Measurements from ENCODE around the gene SNRPD2. TPM values are rescaled to one million over a fixed set of nuclear protein-coding genes. Genes with fewer than 3 reads are reported as not detected.

Gene SNRPD2
- total RNA-seq, 3 donors from 2014 or later (not counting 1 experiment from before 2014, with no cell fraction given): 212 to 252 (median 241) TPM

DNA sequence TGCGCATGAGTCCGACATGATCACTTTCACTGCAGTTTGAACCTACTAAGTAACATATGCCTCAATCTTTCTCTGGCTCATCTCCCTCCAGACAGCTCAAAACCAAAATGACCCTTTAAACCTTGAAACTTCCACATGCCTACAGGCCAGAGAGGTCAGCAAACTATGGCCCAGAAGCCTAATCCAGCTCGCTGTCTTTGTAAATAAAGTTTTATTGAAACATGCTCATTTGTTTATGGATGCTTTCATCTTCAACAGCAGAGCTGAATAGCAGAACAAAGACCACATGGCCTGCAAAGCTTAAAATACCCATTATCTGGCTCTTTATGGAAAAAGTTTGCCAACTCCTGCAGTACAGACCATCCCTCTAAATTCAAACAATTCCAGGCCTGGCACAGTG, 23.4 kb upstream of the SNRPD2 start:
- no peaks in the 10 kb centered on the region for H3K36me3 Mint-ChIP-seq
- peak overlapping the region in 1 of 2 donors; percentile 93 for H3K27ac Mint-ChIP-seq
- TF ChIP-seq CTCF (IDR thresholded peaks at IDR 0.05): no peak
- peaks cover 16% of the 10 kb centered on the region for H3K36me3 ChIP-seq (ENCODE audit: control insufficient read depth, insufficient read depth, low read length)
- intact Hi-C loops (cut with micrococcal nuclease): no loop called here
- no peaks in the 10 kb centered on the region for H3K9me3 ChIP-seq (ENCODE audit: control insufficient read depth, insufficient read depth, low read length)
- H3K4me1 ChIP-seq (ENCODE audit: control insufficient read depth, insufficient read depth, low read length): peaks cover 18% of the 10 kb centered on the region
- no peaks in the 10 kb centered on the region for H3K27me3 ChIP-seq (ENCODE audit: control insufficient read depth, insufficient read depth, low read length)
- H3K27me3 Mint-ChIP-seq (ENCODE audit: low read depth in 2 of 2): no peaks in the 10 kb centered on the region
- DNase-seq (no peak), ATAC-seq (no peak)
- 91% methylated on average over 3 of the region's 3 CpGs for WGBS (ENCODE audit: insufficient coverage)
- H3K27ac ChIP-seq (ENCODE audit: low read length): no peak overlapping the region
- H3K4me3 ChIP-seq (ENCODE audit: low read length): no peak overlapping the region
- peak overlapping the region; percentile 8 for H3K4me3 Mint-ChIP-seq
- H3K4me1 Mint-ChIP-seq: peaks cover 25 to 40% of the 10 kb centered on the region in 2 donors
- H3K9me3 Mint-ChIP-seq: no peaks in the 10 kb centered on the region

DNA sequence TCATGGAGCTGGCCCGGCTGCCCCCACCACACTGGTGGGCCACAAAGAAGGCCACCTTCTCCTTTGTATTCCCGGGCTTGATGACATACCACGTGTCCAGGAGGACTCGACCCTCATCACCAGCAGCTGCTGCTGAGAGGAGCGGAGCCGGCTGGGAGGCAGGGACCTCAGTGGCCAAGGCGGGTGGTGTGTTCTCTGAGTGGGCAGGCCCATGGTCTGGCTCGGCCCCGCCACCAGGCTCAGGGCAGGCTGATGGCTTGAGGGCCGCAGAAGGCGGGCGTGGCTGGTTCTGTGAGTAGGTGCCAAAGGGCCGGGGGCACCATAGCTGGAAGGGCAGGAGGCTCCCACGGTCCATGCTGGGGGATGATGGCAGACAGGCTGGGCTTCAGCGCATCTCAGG, 21.4 kb upstream of the SNRPD2 start:
- 98% methylated on average over 15 of the region's 15 CpGs for WGBS (ENCODE audit: insufficient coverage)
- intact Hi-C loops (cut with micrococcal nuclease): no loop called here
- Histone ChIP-seq H3K4me1 (ENCODE audit: control insufficient read depth, insufficient read depth, low read length) (peaks cover 14% of the 10 kb centered on the region), H3K27ac (ENCODE audit: low read length) (no peak overlapping the region), H3K27me3 (ENCODE audit: control insufficient read depth, insufficient read depth, low read length) (no peaks in the 10 kb centered on the region), H3K4me3 (ENCODE audit: low read length) (no peak overlapping the region), H3K9me3 (ENCODE audit: control insufficient read depth, insufficient read depth, low read length) (no peaks in the 10 kb centered on the region), H3K36me3 (ENCODE audit: control insufficient read depth, insufficient read depth, low read length) (peaks cover 14% of the 10 kb centered on the region)
- ATAC-seq: no peak
- Mint-ChIP-seq H3K27ac (no peak overlapping the region), H3K9me3 (no peaks in the 10 kb centered on the region), H3K36me3 (no peaks in the 10 kb centered on the region), H3K4me1 (peaks cover 24 to 40% of the 10 kb centered on the region in 2 donors), H3K27me3 (ENCODE audit: low read depth in 2 of 2) (no peaks in the 10 kb centered on the region), H3K4me3 (no peak overlapping the region)
- TF ChIP-seq CTCF (IDR thresholded peaks at IDR 0.05): no peak
- DNase-seq: no peak

DNA sequence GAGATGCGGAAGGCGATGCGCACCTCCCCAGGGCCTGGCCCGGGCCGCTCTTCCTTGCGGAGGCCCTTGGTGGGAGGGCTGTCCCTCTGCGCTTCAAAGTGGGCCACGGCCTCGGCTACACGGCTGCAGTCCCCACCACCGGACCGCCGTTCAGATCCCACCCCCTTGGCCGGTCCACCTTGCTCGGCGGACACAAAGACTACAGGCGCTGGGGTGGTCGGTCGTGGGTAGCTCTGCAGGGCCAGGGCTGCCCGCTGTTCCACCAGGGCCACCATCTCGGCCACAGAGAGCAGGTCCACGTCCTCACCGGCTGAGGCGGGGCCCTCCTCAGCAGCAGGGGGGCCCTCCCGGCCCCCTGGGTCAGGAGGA, 20.9 kb upstream of the SNRPD2 start:
- DNase-seq (no peak), ATAC-seq (no peak)
- no peak overlapping the region for H3K4me3 ChIP-seq (ENCODE audit: low read length)
- no peaks in the 10 kb centered on the region for H3K27me3 ChIP-seq (ENCODE audit: control insufficient read depth, insufficient read depth, low read length)
- TF ChIP-seq CTCF (IDR thresholded peaks at IDR 0.05): no peak
- H3K27me3 Mint-ChIP-seq (ENCODE audit: low read depth in 2 of 2): no peaks in the 10 kb centered on the region
- H3K9me3 ChIP-seq (ENCODE audit: control insufficient read depth, insufficient read depth, low read length): no peaks in the 10 kb centered on the region
- H3K27ac ChIP-seq (ENCODE audit: low read length): no peak overlapping the region
- peaks cover 14% of the 10 kb centered on the region for H3K36me3 ChIP-seq (ENCODE audit: control insufficient read depth, insufficient read depth, low read length)
- 96% methylated on average over 25 of the region's 25 CpGs for WGBS (ENCODE audit: insufficient coverage)
- H3K4me3 Mint-ChIP-seq: no peak overlapping the region
- no peak overlapping the region for H3K27ac Mint-ChIP-seq
- no peaks in the 10 kb centered on the region for H3K9me3 Mint-ChIP-seq
- H3K4me1 Mint-ChIP-seq: peaks cover 22 to 36% of the 10 kb centered on the region in 2 donors
- intact Hi-C loops (cut with micrococcal nuclease): no loop called here
- H3K4me1 ChIP-seq (ENCODE audit: control insufficient read depth, insufficient read depth, low read length): peaks cover 9% of the 10 kb centered on the region
- no peaks in the 10 kb centered on the region for H3K36me3 Mint-ChIP-seq
